AG09309 (cell line): ENCODE measurements around the gene DCUN1D3.

Source experiments
- DNase-seq: peaks from one replicate; pipeline ENCODE4 v3.0.0-alpha.2; 2010; ENCODE audit warnings: low read depth
- H3K4me3 ChIP-seq: 2 replicates; pipeline ENCODE4 v1.5.1; 2011; ENCODE audit warnings: mild to moderate bottlenecking, low read depth, low read length, moderate library complexity; ENCODE audit not compliant: control insufficient read depth
- TF ChIP-seq, protein P1 (sequence below): IDR thresholded peaks from 2 replicates; pipeline ENCODE4 v1.5.1; 2011; ENCODE audit warnings: mild to moderate bottlenecking, low read depth, low read length, inconsistent platforms; ENCODE audit not compliant: insufficient read depth, control insufficient read depth; ENCODE audit errors: missing control alignments

Gene DCUN1D3

DNA sequence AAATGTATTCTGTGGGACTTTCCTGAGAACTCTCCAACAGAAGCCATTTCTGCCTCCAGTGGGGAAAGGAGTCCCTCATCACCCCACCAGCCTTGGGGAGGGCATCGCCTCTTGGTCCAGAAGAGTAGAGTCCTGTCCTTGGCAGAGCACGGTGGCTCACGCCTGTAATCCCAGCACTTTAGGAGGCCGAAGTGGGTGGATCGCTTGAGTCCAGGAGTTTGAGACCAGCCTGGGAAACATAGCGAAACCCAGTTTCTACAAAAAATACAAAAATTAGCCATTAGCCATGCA lies 41.4 kb upstream of the DCUN1D3 start:
- TF ChIP-seq, protein P1, sequence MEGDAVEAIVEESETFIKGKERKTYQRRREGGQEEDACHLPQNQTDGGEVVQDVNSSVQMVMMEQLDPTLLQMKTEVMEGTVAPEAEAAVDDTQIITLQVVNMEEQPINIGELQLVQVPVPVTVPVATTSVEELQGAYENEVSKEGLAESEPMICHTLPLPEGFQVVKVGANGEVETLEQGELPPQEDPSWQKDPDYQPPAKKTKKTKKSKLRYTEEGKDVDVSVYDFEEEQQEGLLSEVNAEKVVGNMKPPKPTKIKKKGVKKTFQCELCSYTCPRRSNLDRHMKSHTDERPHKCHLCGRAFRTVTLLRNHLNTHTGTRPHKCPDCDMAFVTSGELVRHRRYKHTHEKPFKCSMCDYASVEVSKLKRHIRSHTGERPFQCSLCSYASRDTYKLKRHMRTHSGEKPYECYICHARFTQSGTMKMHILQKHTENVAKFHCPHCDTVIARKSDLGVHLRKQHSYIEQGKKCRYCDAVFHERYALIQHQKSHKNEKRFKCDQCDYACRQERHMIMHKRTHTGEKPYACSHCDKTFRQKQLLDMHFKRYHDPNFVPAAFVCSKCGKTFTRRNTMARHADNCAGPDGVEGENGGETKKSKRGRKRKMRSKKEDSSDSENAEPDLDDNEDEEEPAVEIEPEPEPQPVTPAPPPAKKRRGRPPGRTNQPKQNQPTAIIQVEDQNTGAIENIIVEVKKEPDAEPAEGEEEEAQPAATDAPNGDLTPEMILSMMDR = no peak
- H3K4me3 ChIP-seq = no peak overlapping the region
- no peak for DNase-seq

DNA sequence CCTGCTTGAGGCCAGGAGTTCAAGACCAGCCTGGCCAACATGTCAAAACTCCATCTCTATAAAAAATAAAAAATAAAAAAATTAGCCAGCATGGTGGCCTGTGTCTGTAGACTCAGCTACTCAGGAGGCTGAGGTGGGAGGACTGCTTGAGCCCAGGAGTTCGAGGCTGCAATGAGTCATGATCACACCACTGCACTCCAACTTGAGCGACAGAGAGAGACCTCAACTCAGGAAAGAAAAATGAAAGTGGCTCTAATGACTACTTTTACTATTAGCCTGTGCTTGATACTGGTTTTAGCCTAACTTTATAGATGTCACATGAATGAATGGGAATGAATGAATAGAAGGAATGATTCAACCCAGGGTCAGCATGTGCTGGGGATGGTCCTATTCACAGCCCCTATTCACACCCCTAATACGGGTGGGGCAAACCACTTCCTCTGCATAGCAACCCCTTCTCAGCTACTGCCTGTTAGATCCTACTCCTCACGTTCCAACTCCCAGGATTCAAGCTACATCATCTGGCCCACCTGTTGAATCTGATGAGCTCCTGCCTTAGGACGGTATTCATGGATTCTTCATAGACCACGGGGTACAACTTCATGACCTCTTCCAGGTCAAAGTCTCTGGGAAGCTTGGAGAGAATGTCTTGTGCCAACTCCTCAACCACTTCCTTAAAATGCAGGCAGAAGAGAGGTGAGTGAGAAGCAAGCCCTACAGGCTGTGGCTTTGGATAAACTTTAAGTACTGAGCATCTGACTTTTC lies 40.9 kb upstream of the DCUN1D3 start:
- no peak overlapping the region for H3K4me3 ChIP-seq
- TF ChIP-seq, protein P1 = no peak
- no peak for DNase-seq

DNA sequence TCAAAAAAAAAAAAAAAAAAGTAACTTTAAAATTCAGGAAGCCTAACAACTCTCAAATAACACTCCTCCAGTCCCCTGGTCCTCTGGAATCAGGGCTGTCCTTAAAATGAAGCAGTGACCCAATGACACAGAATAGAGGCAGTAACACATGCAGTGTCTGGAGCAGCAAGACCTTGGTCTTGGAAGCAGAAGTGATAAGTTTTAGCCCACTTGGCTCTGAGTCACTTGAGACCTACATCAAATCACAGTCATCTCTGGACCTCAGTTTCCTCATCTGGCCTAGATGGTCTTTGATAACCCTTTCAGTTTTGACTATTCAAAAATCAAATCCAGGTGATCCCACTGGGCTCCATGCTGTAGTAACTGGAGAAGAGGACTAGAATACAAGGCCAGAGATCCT lies 39.5 kb upstream of the DCUN1D3 start:
- TF ChIP-seq, protein P1 = no peak
- H3K4me3 ChIP-seq = no peak overlapping the region
- no peak for DNase-seq

DNA sequence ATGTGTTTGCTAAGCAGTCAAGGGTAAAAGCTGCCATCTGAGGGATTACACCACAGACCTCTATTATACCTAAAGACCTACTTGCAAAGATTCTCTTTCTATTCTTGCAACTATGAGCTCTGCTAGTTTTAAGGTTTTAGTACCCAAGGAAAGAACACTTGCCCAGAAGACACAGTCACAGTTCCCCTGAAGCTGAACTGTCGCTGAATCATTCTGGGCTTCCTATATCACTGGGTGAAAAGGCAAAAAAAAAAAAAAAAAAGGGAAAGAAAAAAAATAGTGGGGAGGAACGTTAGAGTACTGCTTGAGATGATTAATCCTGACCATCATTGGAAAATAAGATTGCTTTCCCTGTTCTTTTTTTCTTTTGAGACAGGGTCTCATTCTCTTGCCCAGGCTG lies 38.3 kb upstream of the DCUN1D3 start:
- H3K4me3 ChIP-seq = no peak overlapping the region
- TF ChIP-seq, protein P1 = no peak
- peak; percentile 17 for DNase-seq

DNA sequence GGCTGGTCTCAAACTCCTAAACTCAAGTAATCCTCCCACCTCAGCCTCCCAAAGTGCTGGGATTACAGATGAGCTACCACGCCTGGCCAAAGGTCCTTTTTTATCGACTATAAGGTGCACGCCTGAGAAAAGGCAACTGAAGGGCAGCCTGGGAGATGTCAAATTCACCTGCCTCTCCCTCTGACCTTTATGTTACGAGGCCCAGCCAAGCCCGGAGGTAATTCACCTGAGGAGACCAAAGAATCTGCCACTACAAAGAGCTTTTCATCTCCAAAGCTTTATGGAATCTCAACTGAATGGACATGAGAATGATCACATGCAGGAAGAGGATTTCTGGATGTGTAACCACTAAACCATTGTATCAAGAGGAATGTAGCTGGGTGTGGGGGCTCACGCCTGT lies 37.6 kb upstream of the DCUN1D3 start:
- H3K4me3 ChIP-seq = no peak overlapping the region
- TF ChIP-seq, protein P1 = no peak
- no peak for DNase-seq

DNA sequence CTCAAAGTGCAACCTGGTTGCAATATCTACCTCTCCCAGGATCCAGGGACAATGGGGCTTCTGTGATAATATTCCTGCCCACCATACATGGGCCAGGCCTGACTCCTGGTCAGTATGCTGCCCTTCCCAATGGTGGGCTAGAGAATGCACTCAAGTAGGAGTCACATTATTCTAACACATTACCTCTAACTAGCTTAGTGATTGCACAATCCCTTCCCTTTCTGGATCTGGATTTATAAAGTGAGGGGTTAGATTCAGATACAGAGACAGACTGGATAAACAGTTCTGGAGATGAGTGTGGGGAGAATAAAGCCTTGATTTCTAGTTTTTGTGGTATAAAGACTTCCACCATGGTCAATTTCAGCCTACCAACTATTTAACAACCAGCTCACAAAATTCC lies 33.4 kb upstream of the DCUN1D3 start:
- DNase-seq = no peak
- H3K4me3 ChIP-seq = no peak overlapping the region
- TF ChIP-seq, protein P1 = no peak

DNA sequence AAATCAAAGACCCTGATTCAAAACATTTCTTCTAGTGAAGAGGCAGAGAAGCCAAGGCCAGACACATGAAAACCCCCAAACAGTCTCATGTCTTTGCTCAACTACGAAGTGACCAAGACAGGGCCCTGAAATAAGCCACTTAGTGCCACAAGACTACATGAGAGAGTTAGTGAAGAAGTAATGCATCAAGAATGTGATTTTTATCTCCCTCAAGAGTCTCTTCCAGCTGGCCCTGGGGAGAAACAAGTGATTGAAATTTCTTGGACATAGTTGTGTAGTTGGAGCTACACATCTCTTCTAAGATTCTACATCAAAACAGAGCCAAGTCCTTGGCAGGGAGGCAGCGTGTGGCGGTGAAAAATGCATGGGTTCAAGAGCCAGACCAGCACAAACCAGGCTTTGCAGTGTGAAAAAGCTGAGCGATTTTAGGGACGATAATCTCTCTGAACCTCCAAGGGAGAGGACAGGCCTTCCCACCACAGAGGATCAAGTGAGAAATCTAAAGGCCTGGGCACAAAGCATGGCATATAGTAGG lies 31.0 kb upstream of the DCUN1D3 start:
- TF ChIP-seq, protein P1 = no peak
- DNase-seq = no peak
- no peak overlapping the region for H3K4me3 ChIP-seq
